H1 (cell line): Measurements from ENCODE around the gene ITGA3. TPM values are rescaled to one million over a fixed set of nuclear protein-coding genes. Genes with fewer than 3 reads are reported as not detected.

Experiments used
- CTCF ChIA-PET: fragments of 300-600 bp; sonication (Branson Sonifier 250); formaldehyde crosslinking; loops from one replicate; lab custom pipeline; 2021; ENCODE audit not compliant: partially characterized antibody; lab: Charles Lee
- POLR2A ChIA-PET: fragments of 300-600 bp; sonication (Branson Sonifier 250); formaldehyde crosslinking; loops from one replicate; lab custom pipeline; 2021; ENCODE audit warnings: inconsistent platforms; ENCODE audit not compliant: partially characterized antibody; lab: Charles Lee
- DNase-seq, 2 experiments: peaks; one replicate each; pipeline versions ENCODE4 v3.0.0 to v3.0.0-alpha.2; 2010 to 2022; ENCODE audit warnings: low spot score in 2 of 2, low read depth in 1 of 2, mixed read lengths in 1 of 2
- FAIRE-seq: peaks from 2 replicates; lab custom pipeline; 2011; peaks lifted over from hg19 to GRCh38; lab: Jason Lieb, UNC
- H2AFZ ChIP-seq: 2 replicates; pipeline ENCODE4 v1.8.1; 2012; ENCODE audit warnings: low read length, inconsistent platforms
- H2AK5ac ChIP-seq: 2 replicates; pipeline ENCODE4 v1.6.1; 2013; ENCODE audit warnings: low read depth, low read length
- H2BK120ac ChIP-seq: replicated peaks from 2 replicates; pipeline ENCODE3; 2013; ENCODE audit warnings: low read depth, low read length, inconsistent platforms
- H2BK12ac ChIP-seq: 2 replicates; pipeline ENCODE4 v1.6.1; 2013; ENCODE audit warnings: low read depth, low read length
- H2BK15ac ChIP-seq: 2 replicates; pipeline ENCODE4 v1.6.1; 2013; ENCODE audit warnings: low read length
- H2BK20ac ChIP-seq: 2 replicates; pipeline ENCODE4 v1.6.1; 2013; ENCODE audit warnings: low read length
- H2BK5ac ChIP-seq: 2 replicates; pipeline ENCODE4 v1.6.1; 2013; ENCODE audit warnings: low read depth, low read length
- H3K14ac ChIP-seq: 2 replicates; pipeline ENCODE4 v1.6.1; 2013; ENCODE audit warnings: inconsistent platforms; ENCODE audit not compliant: insufficient read length
- H3K18ac ChIP-seq: 2 replicates; pipeline ENCODE4 v1.6.1; 2013; ENCODE audit warnings: low read length; ENCODE audit errors: extremely low read depth
- H3K23ac ChIP-seq: 2 replicates; pipeline ENCODE4 v1.6.1; 2013; ENCODE audit warnings: inconsistent platforms; ENCODE audit not compliant: insufficient read length
- H3K23me2 ChIP-seq: 2 replicates; pipeline ENCODE4 v1.6.1; 2013; ENCODE audit warnings: low read depth, low read length
- H3K27ac ChIP-seq: 2 replicates; pipeline ENCODE4 v1.6.1; 2011; ENCODE audit warnings: low read depth, low read length, inconsistent platforms
- H3K27me3 ChIP-seq, 4 experiments: replicated peaks in 1 of 4; 1 replicate in 1 of 4; 2 replicates in 3 of 4; pipeline versions ENCODE4 v1.6.1 to v1.8.1; 2011 to 2013; ENCODE audit warnings: low read length in 3 of 4, mild to moderate bottlenecking in 3 of 4, inconsistent platforms in 2 of 4, mixed read lengths in 2 of 4, moderate library complexity in 1 of 4; ENCODE audit not compliant: control insufficient read depth in 3 of 4, insufficient read depth in 3 of 4; ENCODE audit errors: extremely low read depth in 1 of 4
- H3K36me3 ChIP-seq, 4 experiments: 2 replicates each; pipeline versions ENCODE4 v1.6.1 to v1.8.1; 2011 to 2013; ENCODE audit warnings: mild to moderate bottlenecking in 4 of 4, low read length in 3 of 4, moderate library complexity in 2 of 4, control low read depth in 1 of 4, inconsistent platforms in 1 of 4; ENCODE audit not compliant: insufficient read depth in 4 of 4, control insufficient read depth in 2 of 4
- H3K4ac ChIP-seq: replicated peaks from 2 replicates; pipeline ENCODE3; 2013; ENCODE audit warnings: low read length, low read depth, mixed read lengths, inconsistent platforms; ENCODE audit not compliant: insufficient read length
- H3K4me1 ChIP-seq, 4 experiments: replicated peaks in 1 of 4; 1 replicate in 1 of 4; 2 replicates in 3 of 4; pipeline versions ENCODE4 v1.6.1 to v1.8.1; 2011 to 2013; ENCODE audit warnings: low read length in 3 of 4, inconsistent platforms in 2 of 4, mixed read lengths in 1 of 4; ENCODE audit not compliant: insufficient read depth in 4 of 4, control insufficient read depth in 3 of 4
- H3K4me2 ChIP-seq, 2 experiments: 2 replicates each; pipeline versions ENCODE4 v1.6.1 to v1.8.1; 2011 to 2013; ENCODE audit warnings: low read depth in 2 of 2, low read length in 2 of 2, control low read depth in 1 of 2, inconsistent platforms in 1 of 2, mild to moderate bottlenecking in 1 of 2; ENCODE audit not compliant: insufficient read depth in 1 of 2
- H3K4me3 ChIP-seq, 4 experiments: fragments of 200-600, 300-600 bp in 1 of 4; sonication (generic), shearing (Covaris generic), sonication (Bioruptor Twin) in 1 of 4; 2 replicates each; pipeline versions ENCODE4 v1.5.1 to v1.8.1; 2011 to 2016; ENCODE audit warnings: low read length in 4 of 4, low read depth in 3 of 4, control low read depth in 2 of 4, inconsistent platforms in 2 of 4, mild to moderate bottlenecking in 2 of 4, mixed read lengths in 1 of 4, moderate library complexity in 1 of 4; ENCODE audit not compliant: insufficient read depth in 2 of 4; ENCODE audit errors: extremely low read depth in 1 of 4
- H3K56ac ChIP-seq: replicated peaks from 2 replicates; pipeline ENCODE3; 2013; ENCODE audit warnings: low read depth, mild to moderate bottlenecking, mixed read lengths, low read length, inconsistent platforms; ENCODE audit not compliant: insufficient read length
- H3K79me1 ChIP-seq: 2 replicates; pipeline ENCODE4 v1.6.1; 2013; ENCODE audit warnings: low read depth, low read length, control low read depth
- H3K79me2 ChIP-seq, 2 experiments: 2 replicates each; pipeline versions ENCODE4 v1.6.1 to v1.8.1; 2012 to 2013; ENCODE audit warnings: low read length in 2 of 2, mild to moderate bottlenecking in 2 of 2, inconsistent platforms in 1 of 2; ENCODE audit not compliant: insufficient read depth in 2 of 2, control insufficient read depth in 1 of 2
- H3K9ac ChIP-seq, 4 experiments: replicated peaks in 1 of 4; 1 replicate in 1 of 4; 2 replicates in 3 of 4; pipeline versions ENCODE4 v1.6.1 to v1.8.1; 2011 to 2013; ENCODE audit warnings: low read depth in 3 of 4, low read length in 3 of 4, control low read depth in 2 of 4, mild to moderate bottlenecking in 2 of 4, moderate library complexity in 2 of 4, inconsistent platforms in 1 of 4; ENCODE audit errors: extremely low read depth in 1 of 4
- H3K9me3 ChIP-seq, 2 experiments: 2 replicates each; pipeline versions ENCODE4 v1.6.1 to v1.8.1; 2012 to 2013; ENCODE audit warnings: mild to moderate bottlenecking in 2 of 2, moderate library complexity in 2 of 2, control low read depth in 1 of 2, inconsistent platforms in 1 of 2, low read depth in 1 of 2, low read length in 1 of 2, mixed read lengths in 1 of 2; ENCODE audit not compliant: insufficient read depth in 2 of 2
- H4K20me1 ChIP-seq, 2 experiments: replicated peaks in 1 of 2; 2 replicates each; pipeline versions ENCODE3 to v1.8.1; 2011 to 2013; ENCODE audit warnings: inconsistent platforms in 2 of 2, low read length in 2 of 2, mild to moderate bottlenecking in 1 of 2; ENCODE audit not compliant: insufficient read depth in 2 of 2, control insufficient read depth in 1 of 2
- H4K5ac ChIP-seq: 2 replicates; pipeline ENCODE4 v1.6.1; 2013; ENCODE audit warnings: low read length, low read depth, mixed read lengths, inconsistent platforms; ENCODE audit not compliant: insufficient read length
- H4K8ac ChIP-seq: 2 replicates; pipeline ENCODE4 v1.8.0; 2013; ENCODE audit warnings: mild to moderate bottlenecking, moderate library complexity, low read length, inconsistent platforms; ENCODE audit not compliant: insufficient read depth; ENCODE audit errors: extremely low read depth
- H4K91ac ChIP-seq: replicated peaks from 2 replicates; pipeline ENCODE3; 2013; ENCODE audit warnings: low read length, mixed read lengths, inconsistent platforms; ENCODE audit not compliant: insufficient read length
- CHD1 ChIP-seq: IDR thresholded peaks from 2 replicates; pipeline ENCODE4 v1.6.1; 2012; ENCODE audit warnings: low read depth, low read length, improper control_type of control experiment
- CHD2 ChIP-seq: IDR thresholded peaks from 2 replicates; pipeline ENCODE4 v1.6.1; 2012; ENCODE audit warnings: low read length, improper control_type of control experiment
- GABPA ChIP-seq: IDR thresholded peaks from 2 replicates; pipeline ENCODE4 v1.6.1; 2011; ENCODE audit warnings: mild to moderate bottlenecking, low read length, moderate library complexity, borderline replicate concordance; ENCODE audit not compliant: insufficient read depth
- KDM5A ChIP-seq: fragments of 200-600 bp; IDR thresholded peaks from 2 replicates; pipeline ENCODE4 v1.7.1; 2012; ENCODE audit warnings: mild to moderate bottlenecking, low read length, inconsistent platforms, mixed read lengths
- SAP30 ChIP-seq: fragments of 300-600 bp; sonication (generic); IDR thresholded peaks from 2 replicates; pipeline ENCODE4 v1.7.1; 2012; ENCODE audit warnings: low read length, moderate library complexity, mild to moderate bottlenecking, inconsistent platforms; ENCODE audit not compliant: insufficient read depth, insufficient replicate concordance
- SP1 ChIP-seq: IDR thresholded peaks from 2 replicates; pipeline ENCODE4 v1.6.1; 2011; ENCODE audit warnings: low read depth, low read length
- SP2 ChIP-seq: IDR thresholded peaks from 2 replicates; pipeline ENCODE4 v1.6.1; 2012; ENCODE audit warnings: mild to moderate bottlenecking, low read length, inconsistent platforms
- SRF ChIP-seq: IDR thresholded peaks from 2 replicates; pipeline ENCODE4 v1.6.1; 2011; ENCODE audit warnings: mild to moderate bottlenecking, low read depth, low read length, moderate library complexity
- SUZ12 ChIP-seq: fragments of 200-600 bp; sonication (generic); IDR thresholded peaks from 2 replicates; pipeline ENCODE4 v1.6.1; 2012; ENCODE audit warnings: mild to moderate bottlenecking, inconsistent platforms, low read length, moderate library complexity, mixed read lengths
- WGBS, 2 experiments: shearing (Covaris generic) in 1 of 2; methylation state at CpG; one replicate each; pipeline versions ENCODE4 v1.1.6 to v1.1.7; 2013 to 2015; ENCODE audit warnings: low lambda C conversion rate in 2 of 2, mixed read lengths in 2 of 2, inconsistent platforms in 1 of 2, low coverage in 1 of 2, missing lambda C conversion rate in 1 of 2; ENCODE audit not compliant: insufficient replicate concordance in 2 of 2, insufficient coverage in 1 of 2, insufficient read length in 1 of 2; ENCODE audit errors: extremely low coverage in 1 of 2, missing lambda C conversion rate in 1 of 2; 5-methylcytosine and 5-hydroxymethylcytosine counted together
- polyA plus RNA-seq, 7 experiments: library from polyadenylated mRNA; depleted of rRNA in 3 of 7; stranded (reverse) in 5 of 7; unstranded in 2 of 7; fragments of >200 nt in 5 of 7; fragments of 200-250 nt in 2 of 7; gene quantifications; 1 replicate in 5 of 7; 2 replicates in 1 of 7; 4 replicates in 1 of 7; pipeline versions ENCODE4 v1.2.1 to v1.2.3, GENCODE V29; 2011 to 2013; ENCODE audit warnings: missing spikeins in 2 of 7, mixed read lengths in 2 of 7
- total RNA-seq: library from RNA; stranded (reverse); fragmentation: NEBNext Ultra II Directional; extraction: Animal tissue kit (Norgen Biotek cat#: 25700); gene quantifications from 2 replicates; pipeline ENCODE4 v1.2.1, GENCODE V29; 2021
- TF ChIP-seq, protein P1 (sequence below): IDR thresholded peaks from 2 replicates; pipeline ENCODE4 v1.6.1; 2012; ENCODE audit warnings: inconsistent platforms

The ITGA3 gene
- total and polyA plus RNA-seq, 2 of the 8 experiments (the other 6 are each of a cell fraction or from before 2014, with no cell fraction given) = 24.0 to 24.2 TPM

DNA sequence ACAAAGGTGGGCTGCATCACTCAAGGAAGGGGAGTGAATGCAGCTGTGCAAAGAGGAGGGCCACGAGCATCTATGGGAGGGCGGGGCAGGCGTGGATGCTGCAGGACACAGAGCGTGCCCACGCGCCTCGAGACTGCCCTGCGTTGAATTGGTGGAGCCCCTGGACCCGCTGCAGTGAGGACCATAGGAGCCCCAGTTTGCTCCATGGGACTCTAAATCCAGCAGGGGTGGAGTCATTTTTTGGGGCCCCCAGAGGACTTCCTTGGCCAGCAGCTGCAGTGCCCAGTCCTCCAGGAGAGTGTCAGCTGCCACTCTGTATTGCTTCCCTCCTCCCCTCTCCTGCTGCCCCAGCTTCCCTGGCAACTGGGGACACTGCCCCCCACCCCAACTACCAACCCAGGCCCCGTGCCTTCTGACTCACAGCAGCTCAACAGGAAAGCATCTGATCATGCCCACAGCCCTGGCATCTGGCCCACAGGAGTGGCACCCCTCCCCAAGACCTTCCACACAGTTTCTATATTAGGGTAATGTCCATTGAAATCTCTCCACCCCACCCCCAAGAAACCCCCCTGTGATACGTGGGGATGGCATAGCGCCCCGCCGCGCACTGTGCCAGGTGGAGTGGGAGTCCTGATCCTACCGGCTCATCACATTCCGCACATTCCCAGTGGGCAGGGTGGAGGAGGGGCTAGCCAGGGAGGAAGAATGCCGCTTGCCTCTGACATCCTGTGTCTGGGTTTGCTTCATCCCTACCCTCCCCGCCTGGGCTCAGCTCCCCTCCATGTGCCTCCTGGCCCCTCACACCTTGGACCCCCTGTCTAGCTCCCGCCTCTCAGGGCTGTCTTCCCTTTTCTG is 27.8 kb upstream of the ITGA3 start:
- H2BK12ac ChIP-seq = peak overlapping the region; percentile 98
- peaks cover 0 to 20% (median 14%) of the 10 kb centered on the region in 4 experiments; a peak in 6 of 7 replicates for H3K4me1 ChIP-seq
- H3K9ac ChIP-seq = no peak overlapping the region
- H3K23ac ChIP-seq = no peak overlapping the region
- no peaks in the 10 kb centered on the region for H3K79me2 ChIP-seq
- peak overlapping the region; percentile 76; the same call in 1 of the 2 replicates for H2BK15ac ChIP-seq
- peaks cover 0 to 2% of the 10 kb centered on the region in 2 experiments for H4K20me1 ChIP-seq
- peak overlapping the region; percentile 72 for H3K14ac ChIP-seq
- no peak overlapping the region for H2BK120ac ChIP-seq
- POLR2A ChIA-PET = interaction anchor here (0.5 to 4.3 kb wide), 10 partner anchors 9 to 95 kb away, joined by 3 to 23 read pairs (median 3); partner anchors contain the start of gene ITGA3
- H2AFZ ChIP-seq = peak overlapping the region; percentile 97
- H3K4me2 ChIP-seq = peak overlapping the region; percentile 4 to 57
- 0 out of 2 replicates have a peak overlapping the region, but pooled peaks have one; percentile 29 for H2AK5ac ChIP-seq
- H3K27ac ChIP-seq = no peak overlapping the region
- 57% methylated on average over 19 of the region's 20 CpGs; no CpG with 5 or more reads in 1 of the 2 experiments for WGBS, 2 experiments
- no peak for FAIRE-seq
- no peak overlapping the region for H3K56ac ChIP-seq
- peak overlapping the region; percentile 94; the same call in 1 of the 2 replicates for H2BK20ac ChIP-seq
- peak overlapping the region in 1 of 4 experiments; percentile 35; a peak in 1 of 8 replicates for H3K4me3 ChIP-seq
- no peaks in the 10 kb centered on the region; the same call in 1 of the 2 replicates for H3K23me2 ChIP-seq
- peak overlapping the region; percentile 78 for H4K91ac ChIP-seq
- DNase-seq = no peak
- CTCF ChIA-PET = interaction anchor here (0.6 to 9.1 kb wide), 23 partner anchors 8 to 834 kb away, joined by 3 to 158 read pairs (median 4); partner anchors contain the start of genes DLX3, ITGA3 and PDK2
- H4K5ac ChIP-seq = no peak overlapping the region
- H3K36me3 ChIP-seq = no peaks in the 10 kb centered on the region
- 0 out of 7 replicates have a peak, but pooled peaks cover 0 to 5% (median 0%) of the 10 kb centered on the region in 4 experiments for H3K27me3 ChIP-seq
- peak overlapping the region; percentile 71; the same call in 1 of the 2 replicates for H2BK5ac ChIP-seq
- H3K9me3 ChIP-seq = peaks cover 5 to 18% of the 10 kb centered on the region in 2 experiments; a peak in 3 of 4 replicates
- H3K18ac ChIP-seq = peak overlapping the region; percentile 55
- H3K79me1 ChIP-seq = no peaks in the 10 kb centered on the region
- no peak overlapping the region for H3K4ac ChIP-seq
- no peak overlapping the region for H4K8ac ChIP-seq
- no peak for TF ChIP-seq SUZ12
- no peak for TF ChIP-seq SAP30
- no peak for TF ChIP-seq KDM5A
- no peak for TF ChIP-seq SP2
- TF ChIP-seq GABPA = no peak
- TF ChIP-seq CHD1 = no peak
- TF ChIP-seq SRF = no peak
- TF ChIP-seq, protein P1, sequence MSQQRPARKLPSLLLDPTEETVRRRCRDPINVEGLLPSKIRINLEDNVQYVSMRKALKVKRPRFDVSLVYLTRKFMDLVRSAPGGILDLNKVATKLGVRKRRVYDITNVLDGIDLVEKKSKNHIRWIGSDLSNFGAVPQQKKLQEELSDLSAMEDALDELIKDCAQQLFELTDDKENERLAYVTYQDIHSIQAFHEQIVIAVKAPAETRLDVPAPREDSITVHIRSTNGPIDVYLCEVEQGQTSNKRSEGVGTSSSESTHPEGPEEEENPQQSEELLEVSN = peak; percentile 91
- no peak for TF ChIP-seq CHD2
- TF ChIP-seq SP1 = 0 out of 2 replicates have a peak, but pooled peaks have one; percentile 72
